Muscle of back (tissue), 13 donors: ENCODE data around the gene COX6B2. TPM values are rescaled to one million over a fixed set of nuclear protein-coding genes. Genes with fewer than 3 reads are reported as not detected.
A peak's percentile ranks its signal among the peaks of the same experiment; 100 is the strongest.
"Not testable (repeated sequence)": the region's sequence is repeated elsewhere in the genome, so short reads cannot be mapped to it uniquely, and the experiment has no call there.

Source experiments
- DNase-seq, 3 donors: peaks; one replicate each; pipeline versions ENCODE4 v3.0.0 to v3.0.0-alpha.2; 2013
- long read RNA-seq, 9 donors: transcript quantifications; one replicate each; lab custom pipeline, GENCODE V29; 2026
- polyA plus RNA-seq, 10 donors: library from polyadenylated mRNA; unstranded; fragments of 120-200 nt; gene quantifications; one replicate each; pipeline ENCODE4 v1.2.1, GENCODE V29; 2013; ENCODE audit not compliant: insufficient read length in 10 of 10

Gene COX6B2
- polyA plus RNA-seq, result 1 to 10 TPM in 2 of 10 donors, under 1 TPM in 3, not detected in 5; 0.08 to 3.0 (median 0.24) TPM
- long read RNA-seq, donor 1, result 0 reads
- long read RNA-seq, donor 2, result 0 reads
- long read RNA-seq, donor 3, result 0 reads
- long read RNA-seq, donor 4, result 0 reads
- long read RNA-seq, donor 5, result 0 reads
- long read RNA-seq, donor 6, result 0 reads
- long read RNA-seq, donor 7, result 0 reads
- long read RNA-seq, donor 8, result 0 reads
- long read RNA-seq, donor 9, result 0 reads

GRCh38 chr19:55354698-55355212 lies at the start of gene COX6B2:
TSS of gene COX6B2 (minus strand) at chr19:55354719. CDS start at chr19:55354521, 198 bp downstream.
- no peak for DNase-seq

DNA sequence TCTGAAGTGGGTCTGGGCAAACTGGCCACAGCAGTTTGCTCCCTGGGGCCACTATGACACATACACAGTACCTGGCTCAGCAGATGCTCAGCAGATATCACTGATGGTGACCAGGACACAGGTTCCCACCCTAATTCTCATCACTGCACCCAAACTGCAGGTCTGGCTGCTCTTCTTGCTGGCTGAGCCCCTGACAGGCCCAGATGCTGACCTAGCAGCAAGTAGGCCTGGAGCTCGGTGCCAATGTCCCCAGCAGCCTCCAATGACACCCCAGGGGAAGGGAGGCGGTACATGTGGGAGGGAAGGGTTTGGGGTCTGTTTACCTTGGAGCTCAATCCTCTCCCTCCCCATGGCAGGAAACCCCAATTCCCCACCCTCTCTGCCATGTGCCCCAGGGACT lies 48.0 kb upstream of the COX6B2 start:
- DNase-seq, result no peak

DNA sequence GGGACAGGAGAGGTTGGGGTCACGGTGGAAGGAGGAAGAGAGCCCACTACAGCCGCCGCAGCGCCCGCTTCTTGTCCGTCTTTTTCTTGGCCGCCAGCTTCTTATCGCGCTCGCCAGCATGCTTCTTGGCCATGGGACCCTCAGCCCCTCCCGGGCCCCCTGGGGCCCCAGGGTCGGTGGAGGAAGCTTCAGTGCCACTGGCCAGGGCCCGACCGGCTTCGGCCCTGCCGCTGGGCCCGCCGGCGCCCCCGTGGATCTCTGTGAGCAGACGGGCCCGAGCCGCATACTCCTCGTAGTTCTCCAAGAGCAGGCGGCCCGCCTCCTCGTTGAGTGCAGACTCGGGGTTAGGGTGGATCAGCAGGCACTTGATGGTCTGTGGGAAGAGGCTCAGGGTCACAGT lies 46.9 kb upstream of the COX6B2 start:
- not testable (repeated sequence) for DNase-seq

GRCh38 chr19:55400281-55401087 lies 46.0 kb upstream of the COX6B2 start:
- no peak for DNase-seq

GRCh38 chr19:55398200-55398925 lies 43.8 kb upstream of the COX6B2 start:
- no peak for DNase-seq

DNA sequence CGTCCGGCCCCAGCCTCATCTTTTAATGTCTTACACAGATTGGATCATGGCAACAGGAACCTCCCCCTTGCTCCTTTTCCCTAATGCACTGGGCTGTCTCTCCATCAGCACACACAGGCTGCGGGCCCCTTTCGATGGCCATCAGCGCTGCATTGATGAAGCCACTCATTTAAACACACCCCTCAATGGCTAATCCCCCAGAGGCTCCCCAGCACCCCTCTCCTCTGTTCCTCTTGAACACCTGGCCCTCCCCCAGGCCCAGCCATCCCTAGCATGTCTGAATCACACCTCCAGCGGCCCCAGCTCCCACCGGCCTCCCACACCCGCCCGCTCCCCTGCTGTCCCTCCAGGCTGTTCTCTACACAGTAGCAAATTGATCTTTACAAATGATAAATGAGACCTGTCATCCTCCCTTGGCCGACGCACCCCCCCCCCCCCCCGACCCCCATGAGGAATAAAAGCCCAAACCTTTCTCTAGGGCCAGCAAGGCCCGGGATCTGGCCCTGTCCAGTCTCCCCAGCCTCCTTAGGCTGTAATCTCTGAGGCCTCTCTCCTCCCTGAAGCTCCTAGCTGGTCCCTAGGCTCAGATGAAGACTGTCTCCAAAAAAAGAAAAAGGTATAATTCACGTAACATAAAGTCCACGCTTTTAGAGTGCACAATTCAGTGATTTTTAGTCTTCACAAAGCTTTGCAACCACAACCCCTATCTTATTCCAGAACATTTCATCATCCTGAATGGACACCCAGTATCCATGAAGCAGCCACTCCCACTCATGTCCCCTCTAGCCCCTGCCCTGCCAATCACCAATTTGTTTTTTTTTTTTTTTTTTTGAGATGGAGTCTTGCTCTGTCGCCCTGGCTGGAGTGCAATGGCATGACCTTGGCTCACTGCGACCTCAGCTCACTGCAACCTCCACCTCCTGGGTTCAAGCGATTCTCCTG lies 38.6 kb upstream of the COX6B2 start:
- no peak for DNase-seq

DNA sequence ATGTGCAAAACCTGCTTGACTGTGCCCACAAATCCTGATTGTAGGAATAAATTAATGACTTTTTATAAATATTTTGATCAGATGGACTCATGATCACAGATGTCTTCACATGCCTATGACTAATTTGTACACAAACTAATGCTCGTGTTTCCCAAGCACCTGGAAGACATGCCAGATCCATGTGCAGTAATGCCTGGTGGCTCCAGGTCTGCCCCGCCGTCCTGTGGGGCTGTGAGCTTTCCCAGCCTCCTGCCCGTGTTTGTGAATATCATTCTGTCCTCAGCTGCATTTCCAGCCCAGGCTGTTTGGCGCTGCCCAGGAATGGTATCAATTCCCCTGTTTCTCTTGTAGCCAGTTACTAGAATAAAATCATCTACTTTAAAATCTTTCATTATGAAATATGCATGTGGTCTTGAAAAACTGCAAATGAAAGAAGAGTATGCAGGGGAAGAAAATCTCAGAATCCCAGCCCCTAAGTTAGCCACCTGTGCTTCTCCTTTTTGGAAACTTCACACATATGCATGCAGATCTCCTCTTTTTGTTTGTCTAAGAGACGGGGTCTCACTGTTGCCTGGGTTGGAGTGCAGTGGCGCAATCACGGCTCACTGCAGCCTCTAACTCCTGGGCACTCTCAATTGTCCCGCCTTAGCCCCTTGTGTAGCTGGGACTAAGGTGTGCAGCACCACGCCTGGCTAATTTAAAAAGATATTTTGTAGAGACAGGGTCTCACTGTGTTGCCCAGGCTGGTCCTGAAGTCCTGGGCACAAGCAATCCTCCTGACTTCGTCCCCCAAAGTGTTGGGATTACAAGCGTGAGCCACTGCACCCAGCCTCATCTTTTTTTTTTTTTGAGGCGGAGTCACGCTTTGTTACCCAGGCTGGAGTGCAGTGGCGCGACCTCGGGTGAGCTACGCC lies 37.4 kb upstream of the COX6B2 start:
- DNase-seq, result no peak

DNA sequence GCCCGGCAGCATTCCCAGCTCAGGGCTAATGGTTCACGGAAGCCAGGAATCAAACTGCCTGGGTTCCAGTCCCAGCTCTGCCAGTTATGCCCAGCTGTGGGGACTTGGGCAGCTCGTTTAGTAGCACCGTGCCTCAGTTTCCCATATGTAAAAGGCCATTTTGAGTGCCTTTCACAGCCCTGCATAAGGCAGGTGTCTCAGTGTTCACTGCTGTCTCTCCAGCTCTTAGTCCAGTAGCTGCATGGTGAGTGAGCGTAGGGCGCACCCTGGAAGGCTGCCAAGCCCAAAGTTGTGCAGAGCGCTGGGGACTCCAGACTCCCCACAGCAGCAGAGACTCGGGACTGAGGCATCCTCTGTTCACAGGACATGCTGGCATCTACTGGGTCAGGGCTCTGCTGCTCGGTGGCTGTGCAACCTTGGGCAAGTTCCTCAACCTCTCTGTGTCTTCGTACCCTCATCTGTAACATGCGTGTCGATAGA lies 36.7 kb upstream of the COX6B2 start:
- no peak for DNase-seq

- DNase-seq, result no peak
These were observed 36.0 kb upstream of the COX6B2 start for GRCh38 chr19:55390461-55390880.

DNA sequence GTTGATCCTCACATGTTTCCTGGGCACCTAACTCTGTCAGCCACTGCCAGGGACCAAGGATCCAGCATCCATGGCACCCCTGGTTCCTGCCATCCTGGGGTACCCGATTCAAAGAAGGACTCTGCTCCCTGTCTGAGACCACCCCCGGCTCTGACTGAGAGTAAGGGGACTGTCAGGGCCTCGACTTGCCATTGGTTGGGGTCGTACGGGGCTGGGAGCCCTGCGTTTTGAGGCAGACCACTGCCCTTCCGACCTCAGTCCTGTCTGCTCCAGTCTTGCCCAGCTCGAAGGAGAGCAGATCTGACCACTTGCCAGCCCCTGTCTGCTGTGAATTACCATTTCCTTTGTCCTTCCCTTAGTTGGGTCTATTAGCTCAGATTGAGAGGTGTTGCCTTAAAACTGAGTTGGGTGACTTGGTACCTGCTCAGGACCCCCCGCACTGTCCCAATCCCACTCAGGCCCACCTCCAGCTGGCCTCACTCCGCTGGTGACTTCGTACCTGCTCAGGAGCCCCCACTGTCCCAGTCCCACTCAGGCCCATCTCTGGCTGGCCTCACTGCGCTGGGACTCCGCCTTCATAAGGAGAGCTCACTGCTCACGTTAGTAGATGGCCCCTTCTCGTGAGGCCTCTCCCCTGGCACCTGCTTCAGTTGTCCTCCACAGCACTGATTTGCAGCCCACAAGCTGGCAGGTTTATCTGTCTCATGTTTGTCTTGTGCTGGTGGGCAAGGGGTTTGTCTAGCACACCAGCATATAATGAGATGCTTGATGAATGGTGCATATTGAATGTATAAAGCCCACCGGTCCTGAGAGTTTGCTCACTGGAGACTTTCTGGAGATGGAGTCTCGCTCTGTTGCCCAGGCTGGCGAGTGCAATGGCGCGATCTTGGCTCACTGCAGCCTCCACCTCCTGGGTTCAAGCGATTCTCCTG lies 35.1 kb upstream of the COX6B2 start:
- DNase-seq, result no peak

- DNase-seq, result no peak
These were observed 33.4 kb upstream of the COX6B2 start for GRCh38 chr19:55387736-55388497.

DNA sequence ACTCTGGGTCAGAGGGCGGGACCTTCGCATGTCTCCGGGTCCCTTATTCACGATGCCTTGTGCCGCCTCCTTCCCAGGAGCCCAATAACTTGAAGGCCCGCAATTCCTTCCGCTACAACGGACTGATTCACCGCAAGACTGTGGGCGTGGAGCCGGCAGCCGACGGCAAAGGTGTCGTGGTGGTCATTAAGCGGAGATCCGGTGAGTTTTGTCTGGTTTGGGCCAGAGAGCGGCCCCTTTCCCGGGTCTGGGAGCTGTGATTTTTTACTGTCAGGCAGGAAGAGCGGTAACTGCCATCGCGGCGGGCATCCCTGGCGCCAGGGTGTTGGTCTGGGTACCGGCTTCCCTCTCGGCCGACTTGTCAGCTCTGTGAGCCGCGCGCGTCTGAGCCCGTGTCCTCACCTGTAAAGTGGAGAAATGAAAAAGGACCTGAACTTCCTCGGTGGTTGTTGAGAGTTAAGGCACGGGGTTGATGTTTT lies 32.0 kb upstream of the COX6B2 start:
- no peak for DNase-seq

DNA sequence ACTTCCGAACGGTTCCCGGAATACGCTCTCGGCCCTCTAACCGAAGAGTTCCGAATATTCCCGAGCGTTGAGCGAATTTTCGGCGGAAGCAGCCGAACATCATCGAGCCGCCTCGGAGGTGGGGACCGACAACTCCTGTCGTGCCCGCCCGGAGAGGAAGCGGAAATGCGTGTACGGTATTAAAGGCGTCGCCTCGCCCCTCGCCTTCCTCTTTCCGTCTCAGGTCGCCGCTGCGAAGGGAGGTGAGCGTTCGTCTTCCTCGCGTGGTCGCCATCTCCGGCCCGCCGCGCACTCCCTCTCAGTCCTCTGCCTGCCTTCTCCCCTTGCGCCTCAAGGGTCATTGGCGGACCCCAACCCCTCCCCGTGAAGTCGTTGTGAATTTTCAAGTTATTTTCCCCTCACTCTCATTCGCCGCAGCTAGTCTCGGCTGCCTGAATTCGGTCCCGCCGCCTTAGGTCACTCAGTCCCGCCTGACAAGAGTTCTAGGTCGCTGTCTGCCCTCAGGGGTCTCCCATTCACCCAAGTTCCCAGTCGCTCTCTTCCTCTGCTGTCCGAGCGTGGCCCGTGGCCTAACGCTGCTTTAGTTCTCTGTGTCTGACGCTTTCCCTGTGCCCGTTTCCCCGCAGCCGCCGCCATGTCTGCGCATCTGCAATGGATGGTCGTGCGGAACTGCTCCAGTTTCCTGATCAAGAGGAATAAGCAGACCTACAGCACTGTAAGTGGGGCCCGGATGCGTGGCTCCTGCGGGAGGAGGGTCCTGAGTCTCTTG lies 31.4 kb upstream of the COX6B2 start, which contains the start of gene RPL28:
RPL28 (plus strand) TSS at position 209 of the 769 bp plus-strand sequence; CDS start at position 635, 426 bp downstream.
- DNase-seq, result peak; percentile 99

- DNase-seq, result peak; percentile 97 to 99 (median 97)
These were observed 30.6 kb upstream of the COX6B2 start for GRCh38 chr19:55384920-55385723.

DNA sequence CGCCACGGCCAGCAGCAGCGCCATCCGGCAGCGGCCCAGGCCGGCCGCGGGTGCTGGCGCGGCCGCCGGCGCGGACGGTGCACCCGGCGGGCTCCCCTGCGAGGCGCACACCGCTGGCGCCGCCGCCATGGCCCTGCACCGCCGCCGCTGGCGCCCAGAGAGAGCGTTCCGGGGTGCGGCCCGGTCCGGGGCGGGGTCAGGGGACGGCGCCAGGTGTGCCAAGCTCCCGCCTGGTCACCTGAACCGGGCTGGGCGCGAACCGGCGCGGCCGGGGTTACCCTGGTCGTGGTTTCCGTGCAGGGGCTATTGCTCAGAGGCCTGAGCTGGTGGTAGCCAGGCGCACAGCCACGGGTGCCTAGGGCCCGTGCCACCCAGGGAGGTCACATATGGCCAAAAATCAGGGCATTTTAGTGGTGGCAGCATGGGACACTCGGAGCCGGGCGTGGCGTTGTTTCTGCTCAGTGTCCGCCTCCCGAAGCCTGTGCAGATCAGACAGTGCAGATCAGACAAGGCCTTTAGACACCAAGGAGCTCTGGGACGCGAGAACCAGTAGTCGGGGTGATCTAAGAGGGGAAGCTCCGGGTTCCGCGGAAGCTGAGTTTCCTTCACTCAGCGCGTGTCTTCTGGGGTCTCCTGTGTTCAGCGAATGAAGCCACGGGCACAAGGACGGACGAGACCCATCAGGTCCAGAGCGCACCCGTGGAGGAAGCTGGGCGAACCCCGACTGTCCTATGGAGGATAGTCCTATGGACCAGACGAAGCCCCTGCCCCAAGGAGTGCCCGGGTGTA lies 29.8 kb upstream of the COX6B2 start, which contains the start of gene TMEM238:
TMEM238 (minus strand) TSS at position 162 of the 789 bp plus-strand sequence; CDS start at position 129, 33 bp downstream.
- peak in 1 of 3 donors; percentile 55 for DNase-seq
